Endothelial cell of umbilical vein (primary cell): ENCODE data around the gene WHRN. TPM values are rescaled to one million over a fixed set of nuclear protein-coding genes. Genes with fewer than 3 reads are reported as not detected.

Source experiments
- BruUV-seq: library from RNA; stranded (reverse); fragments of 400-500 nt; replicated peaks from 2 replicates; lab custom pipeline; 2021; lab: Mats Ljungman, UMichigan
- CTCF ChIA-PET: fragments of 300-600, 350-600 bp; sonication (Branson Sonifier 250); formaldehyde crosslinking; loops from one replicate; lab custom pipeline; 2021; ENCODE audit warnings: antibody characterized with exemption, inconsistent platforms; lab: Charles Lee
- POLR2A ChIA-PET: fragments of 300-600, 350-600 bp; sonication (Branson Sonifier 250); formaldehyde crosslinking; loops from one replicate; lab custom pipeline; 2021; ENCODE audit warnings: antibody characterized with exemption, inconsistent platforms; lab: Charles Lee
- DNase-seq: peaks from one replicate; pipeline ENCODE4 v3.0.0-alpha.2; 2011; ENCODE audit warnings: low read depth, low spot score
- FAIRE-seq: peaks from 2 replicates; lab custom pipeline; 2011; peaks lifted over from hg19 to GRCh38; lab: Jason Lieb, UNC
- H2AFZ ChIP-seq: 2 replicates; pipeline ENCODE4 v1.6.0; 2012; ENCODE audit warnings: low read depth, low read length, control low read depth, inconsistent platforms
- H3K27ac ChIP-seq: 2 replicates; pipeline ENCODE4 v1.5.1; 2011; ENCODE audit warnings: low read depth, mild to moderate bottlenecking, control low read depth, low read length, moderate library complexity; ENCODE audit not compliant: insufficient read depth
- H3K27me3 ChIP-seq, 2 experiments: 2 replicates each; pipeline versions ENCODE4 v1.6.0 to v1.6.1; 2011; ENCODE audit warnings: low read length in 2 of 2, mixed read lengths in 1 of 2; ENCODE audit not compliant: control insufficient read depth in 2 of 2, insufficient read depth in 2 of 2
- H3K36me3 ChIP-seq, 2 experiments: 2 replicates in 1 of 2; 3 replicates in 1 of 2; pipeline ENCODE4 v1.5.1; 2011; ENCODE audit warnings: low read length in 2 of 2, mild to moderate bottlenecking in 1 of 2, moderate library complexity in 1 of 2; ENCODE audit not compliant: control insufficient read depth in 2 of 2, insufficient read depth in 2 of 2; ENCODE audit errors: extremely low read depth in 1 of 2
- H3K4me1 ChIP-seq: 3 replicates; pipeline ENCODE4 v1.5.1; 2011; ENCODE audit warnings: mild to moderate bottlenecking, low read length; ENCODE audit not compliant: control insufficient read depth, insufficient read depth; ENCODE audit errors: extremely low read depth
- H3K4me2 ChIP-seq: 2 replicates; pipeline ENCODE4 v1.6.1; 2011; ENCODE audit warnings: low read length, control low read depth, mixed read lengths; ENCODE audit not compliant: insufficient read depth
- H3K4me3 ChIP-seq, 3 experiments: fragments of 200-600 bp in 1 of 3; sonication (generic), shearing (Covaris generic) in 1 of 3; replicated peaks in 1 of 3; 2 replicates each; pipeline ENCODE4 v1.5.1; 2011 to 2016; ENCODE audit warnings: control low read depth in 3 of 3, low read length in 3 of 3, mild to moderate bottlenecking in 2 of 3, inconsistent platforms in 1 of 3, low read depth in 1 of 3, moderate library complexity in 1 of 3; ENCODE audit not compliant: insufficient read depth in 1 of 3
- H3K79me2 ChIP-seq: 2 replicates; pipeline ENCODE4 v1.6.0; 2012; ENCODE audit warnings: low read length, inconsistent platforms; ENCODE audit not compliant: control insufficient read depth, insufficient read depth
- H3K9ac ChIP-seq: replicated peaks from 2 replicates; pipeline ENCODE3; 2011; ENCODE audit warnings: low read length, control low read depth; ENCODE audit not compliant: insufficient read depth; ENCODE audit errors: extremely low read depth
- H3K9me1 ChIP-seq: replicated peaks from 3 replicates; pipeline ENCODE4 v1.6.0; 2011; ENCODE audit warnings: mild to moderate bottlenecking, low read length; ENCODE audit not compliant: control insufficient read depth, insufficient read depth; ENCODE audit errors: extremely low read depth
- H3K9me3 ChIP-seq: replicated peaks from 2 replicates; pipeline ENCODE4 v1.5.1; 2012; ENCODE audit warnings: low read length, inconsistent platforms; ENCODE audit not compliant: control insufficient read depth, insufficient read depth
- H4K20me1 ChIP-seq: replicated peaks from 2 replicates; pipeline ENCODE3; 2011; ENCODE audit warnings: mild to moderate bottlenecking, low read length; ENCODE audit not compliant: control insufficient read depth, insufficient read depth; ENCODE audit errors: extremely low read depth
- EZH2 ChIP-seq: IDR thresholded peaks from 2 replicates; pipeline ENCODE4 v1.6.1; 2012; ENCODE audit warnings: borderline replicate concordance, low read depth, mild to moderate bottlenecking, moderate library complexity, low read length, inconsistent platforms; ENCODE audit not compliant: severe bottlenecking
- FOS ChIP-seq: IDR thresholded peaks from 2 replicates; pipeline ENCODE4 v1.6.1; 2011; ENCODE audit warnings: mild to moderate bottlenecking, low read length, moderate library complexity, borderline replicate concordance; ENCODE audit not compliant: insufficient read depth
- GATA2 ChIP-seq: IDR thresholded peaks from 2 replicates; pipeline ENCODE4 v1.7.0; 2011; ENCODE audit warnings: low read depth, mild to moderate bottlenecking, moderate library complexity, mixed read lengths, low read length; ENCODE audit not compliant: insufficient read length, insufficient read depth
- JUN ChIP-seq: IDR thresholded peaks from 2 replicates; pipeline ENCODE4 v1.6.1; 2011; ENCODE audit warnings: borderline replicate concordance, low read depth; ENCODE audit not compliant: insufficient read length, insufficient read depth
- MYC ChIP-seq: IDR thresholded peaks from one replicate; pipeline ENCODE4 v1.6.1; 2011; ENCODE audit warnings: mild to moderate bottlenecking, low read depth, low read length
- POLR2A ChIP-seq: IDR thresholded peaks from 2 replicates; pipeline ENCODE4 v1.6.1; 2012; ENCODE audit warnings: low read depth, mild to moderate bottlenecking, control low read depth, low read length
- POLR2AphosphoS5 ChIP-seq: IDR thresholded peaks from 2 replicates; pipeline ENCODE4 v1.6.1; 2012; ENCODE audit warnings: low read depth, mild to moderate bottlenecking, control low read depth, low read length, moderate library complexity; ENCODE audit not compliant: insufficient read depth
- dilution Hi-C: fragments of 300-500 bp; cut with MboI; formaldehyde crosslinking; loops from one replicate; pipeline ENCODE4 v1.15.0; 2019; ENCODE audit warnings: low sequenced_read_pairs; ENCODE audit not compliant: extremely low pct_ligation_motif_present
- intact Hi-C: fragments of 100-400 bp; cut with micrococcal nuclease; formaldehyde crosslinking; loops from one replicate; pipeline ENCODE4 v1.10.0; 2022
- polyA plus RNA-seq, 4 experiments: library from polyadenylated mRNA; depleted of rRNA in 3 of 4; stranded (reverse) in 3 of 4; unstranded in 1 of 4; fragments of >200 nt; gene quantifications; 2 replicates each; pipeline versions ENCODE4 v1.2.1 to v1.2.3, GENCODE V29; 2011 to 2012; ENCODE audit warnings: missing spikeins in 1 of 4
- total RNA-seq: library from RNA; stranded (reverse); gene quantifications from 2 replicates; pipeline ENCODE4 v1.2.3, GENCODE V29; 2021
- TF ChIP-seq, protein P1 (sequence below), 2 donors: IDR thresholded peaks; 1 replicate in 1 of 2; 2 replicates in 1 of 2; pipeline ENCODE4 v1.5.1; 2011; ENCODE audit warnings: low read length in 2 of 2, mild to moderate bottlenecking in 2 of 2, moderate library complexity in 2 of 2, control low read depth in 1 of 2, inconsistent platforms in 1 of 2, low read depth in 1 of 2; ENCODE audit not compliant: insufficient read depth in 1 of 2; ENCODE audit errors: extremely low read depth in 1 of 2
- TF ChIP-seq, protein P2 (sequence below): IDR thresholded peaks from 2 replicates; pipeline ENCODE4 v1.6.1; 2011; ENCODE audit not compliant: insufficient read depth, insufficient read length

WHRN gene
- total and polyA plus RNA-seq, 2 donors (not counting 3 experiments of a cell fraction or from before 2014, with no cell fraction given): 0.35 to 0.69 TPM

DNA sequence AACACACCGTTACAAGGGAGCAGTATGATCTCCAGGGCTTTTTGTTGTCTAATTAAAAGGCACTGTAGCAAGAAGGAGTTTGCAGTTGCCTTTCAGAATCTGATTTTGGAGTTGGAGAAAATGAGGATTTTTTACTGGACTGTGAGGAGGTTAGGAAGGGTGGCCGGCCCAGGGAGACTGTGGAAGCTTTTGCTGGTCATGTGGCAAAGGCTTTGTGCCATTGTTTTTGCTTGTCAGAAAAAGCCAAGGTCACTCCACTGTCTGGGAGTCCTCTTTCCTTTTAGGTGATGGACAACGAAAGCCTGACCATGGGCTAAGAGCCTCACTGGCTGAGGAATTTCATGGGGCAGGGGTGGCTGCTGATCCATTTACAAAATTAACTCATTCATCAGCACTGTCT, 10.3 kb upstream of the WHRN start:
- ChIA-PET CTCF (no interaction called here), POLR2A (interaction anchor here (0.7 kb wide), 1 partner anchor 47 kb away, joined by 3 read pairs; no protein-coding TSS in a partner anchor)
- Histone ChIP-seq H4K20me1 (no peaks in the 10 kb centered on the region), H3K4me3 (no peak overlapping the region), H2AFZ (no peak overlapping the region), H3K27me3 (peaks cover 20 to 31% of the 10 kb centered on the region in 2 experiments), H3K9me1 (no peaks in the 10 kb centered on the region), H3K79me2 (no peaks in the 10 kb centered on the region), H3K36me3 (no peaks in the 10 kb centered on the region), H3K9ac (no peak overlapping the region), H3K9me3 (no peaks in the 10 kb centered on the region), H3K4me1 (peaks cover 6% of the 10 kb centered on the region), H3K4me2 (no peak overlapping the region), H3K27ac (no peak overlapping the region)
- FAIRE-seq (no peak), DNase-seq (no peak)
- intact Hi-C loops (no loop called here), dilution Hi-C loops (no loop called here)
- TF ChIP-seq, protein P1, sequence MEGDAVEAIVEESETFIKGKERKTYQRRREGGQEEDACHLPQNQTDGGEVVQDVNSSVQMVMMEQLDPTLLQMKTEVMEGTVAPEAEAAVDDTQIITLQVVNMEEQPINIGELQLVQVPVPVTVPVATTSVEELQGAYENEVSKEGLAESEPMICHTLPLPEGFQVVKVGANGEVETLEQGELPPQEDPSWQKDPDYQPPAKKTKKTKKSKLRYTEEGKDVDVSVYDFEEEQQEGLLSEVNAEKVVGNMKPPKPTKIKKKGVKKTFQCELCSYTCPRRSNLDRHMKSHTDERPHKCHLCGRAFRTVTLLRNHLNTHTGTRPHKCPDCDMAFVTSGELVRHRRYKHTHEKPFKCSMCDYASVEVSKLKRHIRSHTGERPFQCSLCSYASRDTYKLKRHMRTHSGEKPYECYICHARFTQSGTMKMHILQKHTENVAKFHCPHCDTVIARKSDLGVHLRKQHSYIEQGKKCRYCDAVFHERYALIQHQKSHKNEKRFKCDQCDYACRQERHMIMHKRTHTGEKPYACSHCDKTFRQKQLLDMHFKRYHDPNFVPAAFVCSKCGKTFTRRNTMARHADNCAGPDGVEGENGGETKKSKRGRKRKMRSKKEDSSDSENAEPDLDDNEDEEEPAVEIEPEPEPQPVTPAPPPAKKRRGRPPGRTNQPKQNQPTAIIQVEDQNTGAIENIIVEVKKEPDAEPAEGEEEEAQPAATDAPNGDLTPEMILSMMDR (IDR thresholded peaks at IDR 0.05; ENCODE audit: extremely low read depth in 1 of 2, insufficient read depth in 1 of 2, low read depth in 1 of 2, low read length in 2 of 2): no peak
- BruUV-seq: no TSS peak

DNA sequence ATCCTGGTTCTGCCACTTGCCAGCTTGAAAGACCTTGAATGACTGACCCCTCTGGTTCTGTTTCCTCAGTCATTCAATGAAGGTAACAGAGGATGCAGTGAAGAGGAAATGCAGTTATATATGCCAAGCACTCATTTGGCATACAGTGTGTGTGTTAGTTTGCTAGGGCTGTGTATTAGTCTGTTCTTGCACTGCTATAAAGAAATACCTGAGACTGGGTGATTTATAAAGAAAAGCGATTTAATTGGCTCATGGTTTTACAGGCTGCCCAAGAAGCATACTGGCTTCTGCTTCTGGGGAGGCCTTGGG, 8.6 kb upstream of the WHRN start:
- H3K27me3 ChIP-seq: peaks cover 35 to 39% of the 10 kb centered on the region in 2 experiments

More for the DNA sequence above, 8.6 kb upstream of the WHRN start:
- dilution Hi-C loops (no loop called here), intact Hi-C loops (no loop called here)
- ChIA-PET CTCF (no interaction called here), POLR2A (no interaction called here)
- H3K79me2 ChIP-seq: no peaks in the 10 kb centered on the region
- no peak overlapping the region for H3K4me3 ChIP-seq
- DNase-seq (no peak), FAIRE-seq (no peak)
- no peaks in the 10 kb centered on the region for H3K9me3 ChIP-seq
- no peak overlapping the region for H3K4me2 ChIP-seq
- no TSS peak for BruUV-seq
- no peaks in the 10 kb centered on the region for H3K9me1 ChIP-seq
- H3K4me1 ChIP-seq: peaks cover 6% of the 10 kb centered on the region
- H3K9ac ChIP-seq: no peak overlapping the region
- TF ChIP-seq MYC (no peak), POLR2A (no peak), POLR2AphosphoS5 (no peak), GATA2 (no peak), JUN (no peak), FOS (no peak), EZH2 (no peak)
- TF ChIP-seq, protein P1 (IDR thresholded peaks at IDR 0.05; ENCODE audit: extremely low read depth in 1 of 2, insufficient read depth in 1 of 2, low read depth in 1 of 2, low read length in 2 of 2): no peak
- TF ChIP-seq, protein P2, sequence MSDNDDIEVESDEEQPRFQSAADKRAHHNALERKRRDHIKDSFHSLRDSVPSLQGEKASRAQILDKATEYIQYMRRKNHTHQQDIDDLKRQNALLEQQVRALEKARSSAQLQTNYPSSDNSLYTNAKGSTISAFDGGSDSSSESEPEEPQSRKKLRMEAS: no peak
- H3K36me3 ChIP-seq: no peaks in the 10 kb centered on the region
- H3K27ac ChIP-seq: no peak overlapping the region
- H2AFZ ChIP-seq: no peak overlapping the region
- no peaks in the 10 kb centered on the region for H4K20me1 ChIP-seq
